GM12874 (cell line): ENCODE measurements around the gene URI1.

Source experiments
- TF ChIP-seq, protein P1 (sequence below): IDR thresholded peaks from 2 replicates; pipeline ENCODE4 v1.5.1; 2011; ENCODE audit warnings: low read depth, mild to moderate bottlenecking, control low read depth, low read length, moderate library complexity; ENCODE audit not compliant: insufficient read depth

URI1 gene, protein sequence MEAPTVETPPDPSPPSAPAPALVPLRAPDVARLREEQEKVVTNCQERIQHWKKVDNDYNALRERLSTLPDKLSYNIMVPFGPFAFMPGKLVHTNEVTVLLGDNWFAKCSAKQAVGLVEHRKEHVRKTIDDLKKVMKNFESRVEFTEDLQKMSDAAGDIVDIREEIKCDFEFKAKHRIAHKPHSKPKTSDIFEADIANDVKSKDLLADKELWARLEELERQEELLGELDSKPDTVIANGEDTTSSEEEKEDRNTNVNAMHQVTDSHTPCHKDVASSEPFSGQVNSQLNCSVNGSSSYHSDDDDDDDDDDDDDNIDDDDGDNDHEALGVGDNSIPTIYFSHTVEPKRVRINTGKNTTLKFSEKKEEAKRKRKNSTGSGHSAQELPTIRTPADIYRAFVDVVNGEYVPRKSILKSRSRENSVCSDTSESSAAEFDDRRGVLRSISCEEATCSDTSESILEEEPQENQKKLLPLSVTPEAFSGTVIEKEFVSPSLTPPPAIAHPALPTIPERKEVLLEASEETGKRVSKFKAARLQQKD

DNA sequence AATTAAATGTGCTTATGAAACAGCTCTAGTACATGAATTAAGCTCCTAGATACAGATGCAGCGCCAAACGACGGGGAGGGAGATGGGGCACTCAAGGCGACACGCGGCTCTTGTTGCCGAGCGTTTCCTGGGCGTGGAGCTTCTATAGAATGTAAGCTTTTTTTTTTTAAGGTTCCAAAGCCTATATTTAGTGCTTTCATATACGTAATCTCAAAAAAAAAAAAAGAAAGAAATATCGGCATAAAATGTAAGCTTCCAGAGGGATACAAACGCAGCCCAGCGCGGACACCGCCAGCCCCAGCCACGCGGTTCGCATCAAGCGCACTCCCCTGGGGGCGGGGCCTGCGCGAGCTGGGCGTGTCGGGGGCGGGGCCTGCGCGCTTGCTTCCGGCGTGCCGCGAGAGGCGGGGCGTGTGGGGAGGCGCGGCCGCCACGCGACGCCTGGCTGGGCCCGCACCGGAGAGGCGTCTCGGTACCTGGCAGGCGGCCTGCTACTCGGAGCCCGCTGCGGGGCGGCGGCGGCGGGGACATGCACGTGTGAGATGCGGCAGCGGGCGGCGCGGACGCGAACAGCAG, at the start of gene URI1:
Gene URI1, plus strand, starts transcription at position 412 of the 576 bp plus-strand sequence. CDS start 309 bp downstream, outside the sequence.
- TF ChIP-seq, protein P1, sequence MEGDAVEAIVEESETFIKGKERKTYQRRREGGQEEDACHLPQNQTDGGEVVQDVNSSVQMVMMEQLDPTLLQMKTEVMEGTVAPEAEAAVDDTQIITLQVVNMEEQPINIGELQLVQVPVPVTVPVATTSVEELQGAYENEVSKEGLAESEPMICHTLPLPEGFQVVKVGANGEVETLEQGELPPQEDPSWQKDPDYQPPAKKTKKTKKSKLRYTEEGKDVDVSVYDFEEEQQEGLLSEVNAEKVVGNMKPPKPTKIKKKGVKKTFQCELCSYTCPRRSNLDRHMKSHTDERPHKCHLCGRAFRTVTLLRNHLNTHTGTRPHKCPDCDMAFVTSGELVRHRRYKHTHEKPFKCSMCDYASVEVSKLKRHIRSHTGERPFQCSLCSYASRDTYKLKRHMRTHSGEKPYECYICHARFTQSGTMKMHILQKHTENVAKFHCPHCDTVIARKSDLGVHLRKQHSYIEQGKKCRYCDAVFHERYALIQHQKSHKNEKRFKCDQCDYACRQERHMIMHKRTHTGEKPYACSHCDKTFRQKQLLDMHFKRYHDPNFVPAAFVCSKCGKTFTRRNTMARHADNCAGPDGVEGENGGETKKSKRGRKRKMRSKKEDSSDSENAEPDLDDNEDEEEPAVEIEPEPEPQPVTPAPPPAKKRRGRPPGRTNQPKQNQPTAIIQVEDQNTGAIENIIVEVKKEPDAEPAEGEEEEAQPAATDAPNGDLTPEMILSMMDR: no peak

DNA sequence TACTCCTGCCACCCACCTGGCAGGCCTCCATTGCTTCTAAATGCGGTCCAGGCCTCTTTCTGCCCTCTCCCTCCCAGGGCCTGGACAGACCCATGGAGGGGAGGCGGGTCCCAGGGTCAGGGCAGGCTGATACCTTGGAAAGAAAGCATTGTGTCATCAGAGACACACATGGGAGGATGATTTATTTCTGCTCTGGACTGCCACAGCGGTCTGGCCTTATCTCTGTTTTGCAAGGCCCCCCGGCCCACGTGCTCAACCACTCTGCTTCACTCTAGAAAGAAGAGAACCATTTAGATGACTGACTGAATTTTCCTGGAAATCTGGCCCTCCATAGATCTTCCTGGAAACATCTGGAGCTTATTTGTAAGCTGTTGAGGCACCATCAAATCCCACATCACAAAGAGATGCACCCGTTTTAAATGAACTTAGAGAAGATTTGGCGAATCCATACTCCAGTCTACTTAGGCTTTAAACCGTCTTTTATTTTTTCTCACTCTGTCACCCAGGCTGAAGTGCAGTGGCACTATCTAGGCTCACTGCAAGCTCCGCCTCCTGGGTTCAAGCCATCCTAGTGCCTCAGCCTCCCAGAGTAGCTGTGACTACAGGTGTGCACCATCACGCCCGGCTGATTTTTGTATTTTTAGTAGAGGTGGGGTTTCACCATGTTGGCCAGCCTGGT, 48.3 kb upstream of the URI1 start:
- TF ChIP-seq, protein P1: no peak

DNA sequence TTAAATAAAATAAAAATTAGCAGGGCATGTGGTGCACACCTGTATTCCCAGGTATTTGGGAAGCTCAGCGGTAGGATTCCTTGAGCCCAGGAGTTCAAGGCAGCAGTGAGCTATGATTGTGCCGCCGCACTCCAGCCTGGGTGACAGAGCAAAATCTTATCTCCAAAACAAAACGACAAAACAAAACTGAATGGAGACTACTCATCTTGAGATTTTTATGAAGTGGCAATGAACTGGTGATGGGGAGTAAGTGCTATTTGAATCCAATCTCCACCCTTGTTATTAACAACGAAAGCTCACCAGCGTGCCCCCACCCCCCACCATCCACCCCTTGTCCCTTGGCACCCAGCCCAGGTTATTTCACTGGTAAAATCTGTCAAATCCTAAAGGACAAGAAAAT, 45.2 kb upstream of the URI1 start:
- TF ChIP-seq, protein P1: no peak

DNA sequence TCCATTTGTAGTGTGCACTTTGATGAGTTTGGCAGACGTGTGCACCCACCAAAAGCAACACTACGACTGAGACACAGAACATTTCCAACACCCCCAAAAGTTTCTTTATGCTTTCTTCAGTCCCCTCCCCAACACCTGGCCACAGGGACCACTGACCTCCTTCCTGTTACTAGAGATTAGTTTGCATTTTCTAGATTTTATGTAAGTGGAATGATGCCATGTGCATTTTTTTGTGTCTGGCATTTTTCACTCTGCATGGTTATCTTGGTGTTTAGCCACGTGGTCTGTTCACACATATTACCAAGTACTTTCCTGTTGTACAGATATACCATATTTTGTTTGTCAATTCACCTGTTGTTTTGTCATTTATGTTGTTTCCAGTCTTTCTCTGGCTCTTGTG, 44.6 kb upstream of the URI1 start:
- TF ChIP-seq, protein P1: no peak

DNA sequence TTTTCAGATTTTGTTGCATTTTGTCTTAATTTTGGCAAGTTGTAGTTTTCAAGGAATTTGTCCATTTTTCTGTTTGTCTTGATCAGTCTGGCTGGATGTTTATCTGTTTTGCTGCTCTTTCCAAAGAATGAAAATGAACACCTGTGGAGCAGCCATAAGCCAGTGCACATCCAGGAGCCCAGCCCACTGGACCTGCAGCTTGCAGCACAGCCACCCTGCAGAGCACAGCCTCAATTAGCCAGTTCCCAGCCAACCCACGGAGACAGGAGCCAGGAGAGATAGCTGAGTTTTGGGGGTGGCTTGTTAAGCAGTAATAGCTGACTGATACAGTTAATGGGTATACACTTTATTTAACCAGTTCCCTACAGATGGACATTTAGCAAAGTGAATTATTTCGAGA, 38.0 kb upstream of the URI1 start:
- TF ChIP-seq, protein P1: no peak

DNA sequence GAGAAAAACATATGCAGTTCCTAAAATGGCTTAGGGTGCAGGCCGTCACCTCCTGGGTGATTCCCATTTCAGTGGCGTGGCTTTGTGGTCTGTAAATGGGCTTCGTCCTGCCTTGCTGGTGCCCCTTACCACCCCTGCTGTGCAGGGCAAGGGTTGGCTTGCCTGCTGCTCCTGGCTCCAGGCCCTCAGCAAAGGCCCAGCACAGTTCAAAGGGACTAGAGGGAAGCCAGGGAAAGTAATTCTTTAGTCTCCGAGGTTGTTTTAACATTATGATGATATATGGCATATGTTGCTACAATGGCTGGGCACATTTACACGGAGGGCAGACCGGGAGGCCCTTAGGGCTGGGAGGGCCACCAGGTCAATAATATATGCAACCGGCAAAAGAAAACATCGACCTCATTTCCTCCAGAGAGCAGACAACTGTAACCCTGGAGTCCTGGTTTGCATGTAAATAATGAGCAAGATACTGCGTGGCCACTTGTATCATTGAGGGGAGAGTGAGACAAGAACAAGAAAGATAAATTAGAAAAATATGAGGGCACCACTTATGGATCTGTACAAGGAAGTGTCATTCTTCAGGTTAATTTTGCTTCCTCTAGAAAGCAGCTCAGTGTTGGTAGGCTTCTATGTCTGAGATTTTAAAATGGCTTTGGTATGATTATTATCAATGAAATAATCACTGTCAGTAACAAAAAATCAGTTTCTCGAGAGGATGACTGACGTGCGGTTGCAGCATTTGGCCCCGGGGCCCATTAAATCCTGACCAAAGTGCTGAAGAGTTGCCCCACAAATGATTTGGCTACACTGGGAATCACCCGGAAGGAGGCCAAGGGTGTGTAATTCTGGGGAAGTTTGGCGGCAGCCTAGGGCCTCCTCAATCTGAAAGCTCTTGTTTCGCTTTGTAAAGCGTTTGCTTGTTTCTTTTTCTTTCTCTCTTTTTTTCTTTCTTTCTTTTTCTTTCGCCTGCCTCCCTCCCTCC, 32.8 kb upstream of the URI1 start:
- TF ChIP-seq, protein P1: no peak
